ENCODE results near the gene CTCFL. TPM values are rescaled to one million over a fixed set of nuclear protein-coding genes. Genes with fewer than 3 reads are reported as not detected.

The CTCFL gene
- total RNA-seq, 1 donor from 2014 or later = 0.09 TPM

GRCh38 chr20:57484772-57485171, 40.2 kb downstream of the CTCFL start:
- no peak overlapping the region for H3K27ac Mint-ChIP-seq (ENCODE audit: unreplicated experiment)
- peaks cover 2% of the 10 kb centered on the region for H3K9me3 Mint-ChIP-seq
- H3K27me3 Mint-ChIP-seq (ENCODE audit: low read depth) = no peaks in the 10 kb centered on the region
- peaks cover 22% of the 10 kb centered on the region for H3K4me1 Mint-ChIP-seq
- no peak for DNase-seq (ENCODE audit: low read depth, low spot score)
- no peaks in the 10 kb centered on the region for H3K36me3 Mint-ChIP-seq (ENCODE audit: low read depth)
- TF ChIP-seq CTCF (conservative IDR thresholded peaks at IDR 0.05) = no peak
- H3K4me3 Mint-ChIP-seq = no peak overlapping the region

DNA sequence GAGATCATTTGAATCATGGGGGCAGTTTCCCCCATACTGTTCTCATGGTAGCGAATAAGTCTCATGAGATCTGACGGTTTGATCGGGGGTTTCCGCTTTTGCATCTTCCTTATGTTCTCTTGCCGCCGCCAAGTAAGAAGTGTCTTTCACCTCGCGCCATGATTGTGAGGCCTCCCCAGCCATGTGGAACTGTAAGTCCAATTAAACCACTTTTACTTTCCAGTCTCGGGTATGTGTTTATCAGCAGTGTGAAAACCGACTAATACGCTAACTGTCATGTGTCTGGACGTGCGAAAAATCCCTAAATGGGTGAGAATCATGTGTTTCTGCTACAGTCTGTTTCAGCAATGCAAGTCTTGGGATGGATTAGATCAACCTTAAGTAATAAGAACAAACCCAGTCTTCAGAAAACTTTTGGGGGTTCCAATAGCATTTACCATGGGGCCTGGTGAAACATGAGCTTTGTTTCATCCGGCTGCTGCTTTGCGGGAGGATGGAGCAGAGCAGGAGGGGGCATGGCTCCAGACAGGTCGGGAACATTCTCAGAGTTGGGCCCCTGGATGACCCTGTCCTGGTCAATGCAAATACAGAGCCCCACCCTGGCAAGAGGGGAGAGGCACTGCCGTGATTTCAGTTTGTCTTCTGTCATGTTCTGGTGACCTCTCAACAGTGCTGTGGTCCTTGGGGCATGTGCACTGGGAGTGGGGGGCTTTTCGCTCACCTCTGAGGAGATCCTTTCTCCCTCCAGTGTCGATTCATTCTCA, 41.5 kb downstream of the CTCFL start:
- Mint-ChIP-seq H3K27me3 (ENCODE audit: low read depth) (no peaks in the 10 kb centered on the region), H3K4me1 (peaks cover 22% of the 10 kb centered on the region), H3K27ac (ENCODE audit: unreplicated experiment) (no peak overlapping the region), H3K9me3 (peaks cover 2% of the 10 kb centered on the region), H3K36me3 (ENCODE audit: low read depth) (no peaks in the 10 kb centered on the region), H3K4me3 (no peak overlapping the region)
- DNase-seq (ENCODE audit: low read depth, low spot score) = no peak
- TF ChIP-seq CTCF (conservative IDR thresholded peaks at IDR 0.05) = no peak

GRCh38 chr20:57482796-57483195, 42.1 kb downstream of the CTCFL start:
- H3K27ac Mint-ChIP-seq (ENCODE audit: unreplicated experiment) = no peak overlapping the region
- peaks cover 2% of the 10 kb centered on the region for H3K9me3 Mint-ChIP-seq
- no peak overlapping the region for H3K4me3 Mint-ChIP-seq
- DNase-seq (ENCODE audit: low read depth, low spot score) = no peak
- H3K27me3 Mint-ChIP-seq (ENCODE audit: low read depth) = no peaks in the 10 kb centered on the region
- TF ChIP-seq CTCF (conservative IDR thresholded peaks at IDR 0.05) = no peak
- H3K36me3 Mint-ChIP-seq (ENCODE audit: low read depth) = no peaks in the 10 kb centered on the region
- peaks cover 22% of the 10 kb centered on the region for H3K4me1 Mint-ChIP-seq

- no peak overlapping the region for H3K4me3 Mint-ChIP-seq
- no peak for DNase-seq (ENCODE audit: low read depth, low spot score)
- no peaks in the 10 kb centered on the region for H3K9me3 Mint-ChIP-seq
- no peaks in the 10 kb centered on the region for H3K36me3 Mint-ChIP-seq (ENCODE audit: low read depth)
- no peak for TF ChIP-seq CTCF (conservative IDR thresholded peaks at IDR 0.05)
- H3K27ac Mint-ChIP-seq (ENCODE audit: unreplicated experiment) = no peak overlapping the region
- H3K27me3 Mint-ChIP-seq (ENCODE audit: low read depth) = peaks cover 2% of the 10 kb centered on the region
- H3K4me1 Mint-ChIP-seq = peaks cover 22% of the 10 kb centered on the region
These were observed 42.8 kb downstream of the CTCFL start for GRCh38 chr20:57482148-57482547.

- no peak overlapping the region for H3K27ac Mint-ChIP-seq (ENCODE audit: unreplicated experiment)
- peaks cover 2% of the 10 kb centered on the region for H3K27me3 Mint-ChIP-seq (ENCODE audit: low read depth)
- no peaks in the 10 kb centered on the region for H3K36me3 Mint-ChIP-seq (ENCODE audit: low read depth)
- H3K4me3 Mint-ChIP-seq = no peak overlapping the region
- H3K9me3 Mint-ChIP-seq = no peaks in the 10 kb centered on the region
- H3K4me1 Mint-ChIP-seq = peaks cover 22% of the 10 kb centered on the region
- no peak for DNase-seq (ENCODE audit: low read depth, low spot score)
- TF ChIP-seq CTCF (conservative IDR thresholded peaks at IDR 0.05) = no peak
These were observed 43.6 kb downstream of the CTCFL start for GRCh38 chr20:57481281-57481711.
